IPS DF 4.7 (cell line): ENCODE data around the gene PLEKHG4B.

Experiments
- DNase-seq: peaks from one replicate; pipeline ENCODE4 v3.0.0-alpha.2; 2013; ENCODE audit warnings: low spot score; ENCODE audit errors: extremely low read depth

The PLEKHG4B gene

DNA sequence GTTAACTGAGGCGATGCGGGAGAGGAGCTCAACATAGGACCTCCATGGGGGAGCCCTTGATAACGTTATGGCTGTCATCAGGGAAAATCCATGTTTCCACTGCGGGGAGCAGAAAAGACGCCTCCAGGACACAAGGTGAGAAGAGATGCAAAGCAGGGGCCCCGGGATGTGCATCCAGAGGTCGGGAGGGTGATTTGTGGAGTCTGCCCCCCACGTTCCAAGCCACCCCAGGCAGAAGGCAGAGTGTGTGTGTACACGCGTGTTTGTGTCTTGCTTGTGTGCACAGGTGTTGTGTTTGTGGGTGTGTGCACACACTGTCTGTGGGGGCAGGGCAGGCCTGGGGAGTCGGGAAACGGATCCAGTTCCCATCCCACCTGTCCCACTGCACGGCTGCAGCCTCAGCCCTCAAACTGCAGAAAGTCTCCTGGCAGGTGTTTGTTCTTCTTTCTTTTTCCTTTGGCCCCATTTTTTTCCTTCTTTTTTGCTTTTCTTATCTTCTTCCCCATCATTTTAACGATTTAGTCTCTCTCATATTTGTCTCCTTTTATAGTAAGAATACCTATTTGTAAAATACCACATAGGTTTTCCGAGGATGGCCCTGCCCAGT is 17.4 kb upstream of the PLEKHG4B start:
- no peak for DNase-seq

DNA sequence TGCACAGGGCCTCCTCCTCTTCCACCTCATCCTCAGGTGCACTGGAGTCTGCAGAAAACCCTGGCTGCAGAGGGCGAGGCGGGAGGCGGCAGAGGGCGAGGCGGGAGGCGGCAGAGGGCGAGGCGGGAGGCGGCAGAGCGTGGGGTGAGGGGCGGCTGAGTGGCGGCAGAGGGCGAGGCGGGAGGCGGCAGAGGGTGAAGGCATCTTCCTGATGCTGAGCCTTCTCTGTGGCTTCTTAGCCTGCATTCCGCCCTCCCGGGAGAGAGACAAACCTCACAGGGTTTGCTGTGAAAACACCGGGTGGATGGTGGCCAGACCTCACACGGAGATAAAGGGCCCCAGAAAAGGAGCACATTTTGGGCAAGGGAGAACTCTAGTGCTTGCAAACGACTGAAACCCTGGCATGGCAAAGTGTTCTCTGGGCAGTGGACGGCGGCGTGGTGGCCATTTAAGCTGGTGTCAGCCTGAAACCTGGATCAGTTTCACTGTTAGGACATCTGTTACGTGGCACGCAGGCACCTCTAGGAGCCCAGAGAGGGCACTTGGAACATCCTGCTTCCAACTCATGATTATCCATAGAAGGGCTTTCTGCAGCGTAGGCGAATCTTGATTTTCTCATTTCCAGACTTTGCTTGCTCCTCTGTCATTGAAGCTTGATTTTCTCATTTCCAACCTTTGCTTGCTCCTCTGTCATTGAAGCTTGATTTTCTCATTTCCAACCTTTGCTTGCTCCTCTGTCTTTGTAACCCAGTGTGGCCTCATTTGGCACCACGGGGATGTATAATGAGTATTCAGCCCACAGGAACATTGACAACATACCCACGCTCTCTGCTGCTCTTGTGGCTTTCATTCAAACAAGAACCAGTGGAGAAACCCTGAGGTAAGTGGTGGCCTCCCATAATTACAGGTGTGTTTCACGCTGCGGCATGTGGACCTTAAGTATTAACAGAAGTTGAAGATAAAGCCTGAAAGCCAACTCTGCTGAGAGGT is 16.3 kb upstream of the PLEKHG4B start:
- no peak for DNase-seq

DNA sequence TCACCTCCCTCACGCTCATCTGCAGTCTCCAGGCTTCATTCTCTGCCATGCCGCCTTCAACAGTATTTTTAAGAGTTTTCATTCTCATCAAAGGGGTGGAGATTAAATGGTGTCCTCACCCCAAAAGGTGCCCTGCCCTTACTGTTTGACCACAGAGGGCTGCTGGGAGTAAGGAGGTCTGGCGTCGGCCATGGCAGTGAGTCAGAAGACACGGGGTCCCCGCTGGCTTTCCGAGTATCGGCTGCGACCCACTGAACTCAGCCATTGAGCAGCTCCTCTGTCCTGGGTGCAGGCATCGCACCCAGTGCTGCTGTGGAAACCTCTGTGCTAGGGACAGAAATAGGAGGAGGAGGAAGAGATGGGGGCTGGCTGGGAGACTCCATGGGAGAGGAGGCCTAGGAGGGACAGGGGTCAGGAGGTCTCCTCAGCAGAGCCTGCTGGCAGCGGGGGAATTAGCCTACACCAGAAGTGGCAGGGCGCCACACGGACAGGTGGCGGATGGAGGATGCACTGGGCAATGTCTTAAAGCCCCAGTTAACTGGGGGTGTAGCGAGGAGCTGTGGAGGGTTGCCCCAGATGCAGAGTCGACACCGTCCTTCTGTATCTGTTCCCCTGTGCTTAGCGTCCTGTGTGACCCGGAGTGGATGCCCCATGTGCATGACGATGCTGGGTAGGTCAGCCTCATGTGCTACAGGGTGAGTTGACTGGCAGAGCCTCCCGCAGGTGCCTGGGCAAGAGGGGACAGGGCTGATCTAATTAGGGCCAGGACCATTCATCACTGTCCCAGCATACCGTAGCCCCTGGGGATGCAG is 15.4 kb upstream of the PLEKHG4B start:
- DNase-seq: no peak

DNA sequence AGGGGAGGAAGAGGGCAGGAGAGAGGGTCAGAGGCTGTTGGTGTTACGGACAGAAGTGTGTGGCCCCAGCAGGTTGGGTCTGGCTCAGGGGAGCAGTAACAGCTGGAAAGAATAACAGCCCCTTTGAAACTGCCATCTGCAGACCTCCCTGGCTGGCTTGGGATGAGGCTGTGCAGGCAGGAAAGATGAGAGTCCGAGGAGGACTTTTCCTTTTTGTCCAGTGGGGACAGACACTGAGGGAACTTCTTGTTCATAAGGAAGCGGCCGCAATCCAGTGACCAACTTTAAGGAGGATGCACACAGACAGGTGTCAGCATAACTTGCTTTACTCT is 14.8 kb upstream of the PLEKHG4B start:
- DNase-seq: no peak

DNA sequence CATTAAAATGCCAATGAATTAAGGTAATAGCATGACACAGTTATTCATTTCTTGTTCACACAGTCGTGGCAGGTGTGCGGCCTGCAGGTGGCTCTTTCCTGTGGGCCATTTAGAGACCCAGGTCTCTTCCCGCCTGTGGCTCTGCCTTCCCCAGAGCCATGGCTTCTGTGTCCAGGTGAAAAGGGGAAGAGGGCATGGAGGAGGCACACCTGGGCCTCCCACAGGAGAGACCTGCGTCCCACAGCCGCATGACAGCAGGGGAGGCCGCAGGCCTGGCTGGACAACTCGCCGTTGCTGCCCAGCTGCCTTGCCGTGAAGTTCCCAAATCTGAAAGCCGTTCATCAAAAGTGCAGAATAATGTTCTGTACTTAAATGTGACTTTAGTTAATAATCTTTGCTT is 14.4 kb upstream of the PLEKHG4B start:
- DNase-seq: no peak

DNA sequence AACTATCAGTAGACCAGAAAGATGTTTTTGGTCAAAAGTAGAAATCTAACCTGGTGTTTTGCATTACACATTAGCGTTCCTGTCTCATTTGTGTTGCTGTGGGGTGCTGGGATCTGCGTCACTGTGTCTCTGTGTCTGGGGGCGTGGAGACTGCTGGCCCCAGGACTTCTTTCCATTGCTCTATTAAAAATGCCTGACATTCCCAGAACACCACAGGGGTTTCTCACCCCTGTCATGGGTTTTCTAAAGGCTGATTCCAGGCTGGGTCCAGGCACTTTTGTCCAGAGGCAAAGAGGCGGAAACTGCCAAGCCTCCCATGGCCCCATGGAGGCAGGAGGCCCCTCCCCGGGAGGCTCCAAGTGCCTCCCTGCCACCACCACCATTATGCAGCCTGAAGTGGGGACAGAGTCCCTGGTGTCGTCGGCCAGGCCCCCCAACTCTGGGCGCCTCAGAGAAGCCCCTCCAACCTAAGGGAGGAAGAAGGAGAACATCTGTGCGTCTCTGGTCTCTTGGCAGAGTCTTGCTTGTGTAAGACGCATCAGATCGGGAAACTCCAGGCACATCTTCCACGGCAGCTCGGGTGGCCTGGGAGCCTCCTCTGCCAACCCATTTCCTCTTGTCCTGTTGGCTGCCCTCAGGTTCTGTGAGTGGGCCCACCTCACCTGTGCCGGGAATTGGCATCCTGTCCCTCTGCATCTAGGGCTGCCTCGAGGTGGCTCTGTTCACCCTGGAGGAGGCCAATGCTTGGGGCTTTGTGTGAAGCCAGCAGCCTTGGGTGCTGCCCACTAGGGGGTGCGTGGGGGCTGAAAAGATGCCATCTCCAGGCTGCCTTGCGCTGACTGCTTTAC is 13.8 kb upstream of the PLEKHG4B start:
- DNase-seq: no peak

DNA sequence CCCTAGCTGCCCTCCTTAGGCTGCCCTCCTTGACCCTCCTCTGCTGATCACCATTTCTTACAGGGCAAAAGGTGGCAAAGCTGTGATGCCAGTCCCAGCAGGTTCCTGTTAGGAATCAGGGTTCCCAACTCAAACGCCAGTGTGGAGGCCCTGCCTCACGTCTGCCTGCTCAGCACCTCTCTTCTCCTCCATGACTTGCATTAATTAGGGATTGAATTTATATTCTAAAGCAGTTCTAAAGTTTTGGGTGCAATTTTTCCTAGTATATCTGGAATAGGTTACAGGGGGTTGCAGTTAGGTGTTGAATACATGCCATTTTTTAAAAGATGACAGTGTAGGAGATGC is 13.2 kb upstream of the PLEKHG4B start:
- DNase-seq: no peak

DNA sequence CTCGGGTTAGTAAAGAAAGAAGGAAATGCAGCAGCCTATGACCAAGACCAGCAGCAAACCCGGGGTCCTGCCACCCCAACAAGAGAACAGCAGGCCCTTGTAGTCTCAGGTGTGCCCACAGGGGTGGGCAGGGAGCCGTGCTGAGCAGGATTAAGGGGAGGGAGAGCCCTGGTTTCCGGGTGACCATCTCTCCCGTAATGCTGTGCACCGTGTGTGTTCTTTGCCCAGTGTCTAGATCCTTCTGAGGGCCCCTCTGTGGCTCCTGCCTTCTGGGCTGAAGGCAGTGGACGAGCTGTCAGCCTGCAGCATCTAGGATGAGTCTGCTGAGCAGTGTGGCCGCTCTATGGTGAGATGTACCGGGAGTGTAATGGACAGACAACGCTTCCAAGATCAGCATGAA is 12.7 kb upstream of the PLEKHG4B start:
- no peak for DNase-seq

DNA sequence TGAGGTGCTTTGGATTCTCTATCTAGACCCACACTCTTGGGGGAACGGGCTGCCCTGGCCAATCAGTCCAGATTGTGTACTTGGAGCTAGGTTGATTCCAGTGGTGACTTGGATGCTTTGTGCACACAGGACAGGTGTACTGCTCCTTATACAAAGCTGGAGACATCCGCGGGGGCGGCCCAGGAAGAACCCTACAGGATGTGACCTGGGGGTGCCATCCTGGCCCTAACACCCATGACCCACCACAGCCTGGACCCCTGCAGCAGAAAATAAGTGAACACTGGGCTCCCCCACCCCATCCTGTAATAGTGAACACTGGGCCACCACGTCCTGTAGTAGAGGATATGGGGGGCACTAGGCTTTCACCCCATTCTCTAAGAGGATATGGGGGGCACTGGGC is 12.1 kb upstream of the PLEKHG4B start:
- no peak for DNase-seq

DNA sequence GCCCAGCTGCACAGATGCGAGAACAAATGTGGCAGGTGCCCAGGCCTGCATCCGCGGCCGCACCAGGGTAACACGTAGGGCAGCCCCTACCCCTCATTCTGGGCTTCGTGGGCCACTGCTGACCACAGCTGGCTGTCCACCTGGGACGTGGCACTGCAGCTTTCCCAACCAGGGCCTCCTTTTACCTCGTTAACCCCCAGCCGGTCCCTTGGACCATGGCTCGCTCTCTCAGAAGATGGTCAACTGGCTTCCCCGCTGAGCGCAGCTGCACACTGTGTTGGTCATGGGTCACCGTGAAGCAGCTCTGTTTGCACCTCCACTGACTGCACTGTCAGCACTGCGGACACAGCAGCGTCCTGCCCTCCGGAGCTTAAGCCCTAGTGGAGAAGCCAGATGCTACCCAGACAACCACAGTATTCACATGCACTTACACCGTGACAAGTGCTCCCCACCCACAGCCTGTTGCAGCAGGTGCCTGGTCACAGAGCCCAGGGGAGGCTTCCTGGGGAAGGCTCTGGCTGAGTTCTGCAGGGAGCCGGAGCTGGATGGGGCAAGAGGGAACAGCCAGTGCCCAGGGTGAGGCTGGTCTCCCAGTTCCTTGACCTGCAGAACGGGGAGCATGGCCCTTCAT is 10.5 kb upstream of the PLEKHG4B start:
- DNase-seq: no peak

DNA sequence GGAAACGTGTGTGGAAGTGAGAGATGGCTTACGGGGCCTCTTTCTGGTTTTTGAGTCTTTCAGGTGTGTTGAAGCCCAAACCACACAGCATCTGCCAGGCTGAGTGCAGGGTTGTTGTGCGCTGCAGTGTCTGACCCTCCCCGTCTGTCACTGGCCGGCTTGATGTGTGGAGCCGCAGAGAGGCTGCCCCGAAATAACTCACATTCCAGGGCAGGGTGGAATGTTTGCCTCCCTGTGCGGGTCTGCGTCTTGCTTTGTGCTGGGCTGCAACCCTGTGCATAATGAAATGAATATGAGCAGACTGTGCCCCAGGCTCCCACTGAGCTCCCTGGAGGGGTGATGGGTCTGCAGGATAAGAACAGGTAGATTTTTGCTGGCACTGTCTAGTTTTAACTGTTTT is 9.9 kb upstream of the PLEKHG4B start:
- DNase-seq: peak; percentile 60

DNA sequence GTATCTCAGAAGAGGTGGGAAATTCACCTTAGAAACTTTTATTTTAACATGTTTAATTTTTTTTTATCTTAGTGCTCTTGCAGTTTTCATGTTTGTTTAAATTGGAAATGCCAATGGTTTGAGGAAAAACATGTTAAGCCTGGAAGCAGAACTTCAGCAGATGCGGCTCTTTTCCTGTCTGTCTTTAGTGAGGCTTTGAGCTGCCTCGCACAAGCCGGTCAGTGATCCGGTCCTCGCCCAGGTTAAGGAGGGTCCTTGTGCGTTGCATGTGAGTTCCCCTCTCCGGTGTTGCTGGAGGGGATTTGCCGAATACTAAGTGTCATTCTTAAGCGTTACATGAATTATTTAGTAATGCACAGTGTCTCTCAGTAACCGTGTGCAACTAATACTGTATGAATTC is 9.4 kb upstream of the PLEKHG4B start:
- DNase-seq: no peak

DNA sequence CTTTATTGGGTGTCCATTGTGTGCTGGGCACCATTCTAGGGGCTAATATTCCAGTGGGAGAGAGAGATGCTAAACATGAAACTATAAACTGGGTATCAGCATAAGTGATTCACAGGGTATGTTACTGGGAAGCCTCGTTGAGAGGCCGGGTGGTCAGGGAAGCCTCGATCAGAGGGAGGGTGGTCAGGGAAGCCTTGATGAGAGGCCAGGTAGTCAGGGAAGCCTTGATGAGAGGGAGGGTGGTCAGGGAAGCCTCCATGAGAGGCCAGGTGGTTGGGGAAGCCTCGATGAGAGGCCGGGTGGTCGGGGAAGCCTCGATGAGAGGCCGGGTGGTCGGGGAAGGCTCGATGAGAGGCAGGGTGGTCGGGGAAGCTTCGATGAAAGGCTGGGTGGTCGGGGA is 8.9 kb upstream of the PLEKHG4B start:
- no peak for DNase-seq

DNA sequence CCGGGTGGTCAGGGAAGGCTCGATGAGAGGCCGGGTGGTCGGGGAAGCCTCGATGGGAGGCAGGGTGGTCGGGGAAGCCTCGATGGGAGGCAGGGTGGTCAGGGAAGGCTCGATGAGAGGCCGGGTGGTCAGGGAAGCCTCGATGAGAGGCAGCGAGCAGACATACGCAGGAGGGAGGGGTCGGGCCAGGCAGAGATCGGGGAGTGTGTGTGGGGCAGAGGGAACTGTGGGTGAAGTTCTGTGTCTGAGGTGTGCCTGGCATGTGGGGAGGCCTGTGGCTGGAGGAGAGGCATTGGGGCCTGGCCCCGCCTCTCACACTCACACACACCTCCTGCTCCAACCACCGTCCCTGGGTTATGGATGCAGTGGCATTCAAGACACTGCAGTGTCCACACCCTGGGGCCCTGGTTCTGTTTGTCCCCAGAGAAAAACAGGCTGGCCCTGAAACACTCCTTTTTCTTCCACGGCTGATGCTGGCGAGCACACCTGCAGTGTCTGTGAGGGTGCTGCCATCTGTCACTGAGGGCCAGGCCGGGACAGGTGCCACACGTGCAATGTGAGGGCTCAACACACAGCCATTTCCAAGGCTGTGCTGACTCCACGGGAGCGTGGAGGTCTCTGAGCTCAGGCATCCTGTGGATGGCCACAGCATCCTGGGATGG is 6.5 kb upstream of the PLEKHG4B start:
- DNase-seq: no peak

DNA sequence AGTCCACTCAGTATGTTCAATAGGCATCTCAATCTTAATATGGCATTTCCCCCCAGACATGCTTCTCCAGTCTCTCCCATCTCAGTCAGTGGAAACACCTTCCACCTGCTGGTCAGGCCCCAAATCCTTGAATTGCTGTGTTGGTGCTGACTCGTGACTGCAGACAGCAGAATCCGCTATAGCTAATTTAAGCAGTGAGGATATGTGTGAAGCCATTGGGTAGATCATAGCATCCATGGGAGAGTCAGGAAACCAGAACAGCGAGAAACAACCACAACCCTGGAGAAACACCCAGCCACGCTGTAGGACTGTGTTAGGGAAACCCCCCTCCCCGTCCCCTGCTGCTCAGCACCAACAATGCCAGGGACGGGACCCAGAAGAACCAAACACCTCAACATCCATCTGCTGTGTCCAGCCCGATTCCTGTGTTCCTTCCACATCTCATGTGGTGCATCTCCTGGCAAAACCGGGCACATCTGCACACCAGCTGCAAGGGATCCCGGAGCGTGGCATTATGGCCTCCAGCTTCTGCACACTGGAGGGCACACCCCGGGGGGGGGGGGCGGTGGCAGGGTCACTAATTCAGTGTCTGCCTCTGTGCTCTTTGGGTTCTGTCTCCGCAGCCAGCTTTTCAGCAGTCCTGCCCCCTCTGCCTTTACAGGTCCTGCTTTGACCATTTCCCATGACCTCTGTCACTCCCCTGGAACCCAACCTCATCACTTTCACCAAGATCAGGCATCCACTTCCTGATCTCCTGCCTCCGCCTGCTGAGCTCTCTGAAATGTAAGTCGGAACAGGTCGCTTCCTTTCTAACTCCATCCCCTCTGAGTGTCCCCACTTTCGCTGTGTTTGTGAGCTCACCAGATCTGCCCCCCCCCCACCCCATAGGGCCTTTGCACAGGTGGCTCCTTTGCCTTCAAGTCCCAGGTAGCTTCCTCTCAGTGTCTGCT is 2.4 kb upstream of the PLEKHG4B start:
- DNase-seq: no peak

DNA sequence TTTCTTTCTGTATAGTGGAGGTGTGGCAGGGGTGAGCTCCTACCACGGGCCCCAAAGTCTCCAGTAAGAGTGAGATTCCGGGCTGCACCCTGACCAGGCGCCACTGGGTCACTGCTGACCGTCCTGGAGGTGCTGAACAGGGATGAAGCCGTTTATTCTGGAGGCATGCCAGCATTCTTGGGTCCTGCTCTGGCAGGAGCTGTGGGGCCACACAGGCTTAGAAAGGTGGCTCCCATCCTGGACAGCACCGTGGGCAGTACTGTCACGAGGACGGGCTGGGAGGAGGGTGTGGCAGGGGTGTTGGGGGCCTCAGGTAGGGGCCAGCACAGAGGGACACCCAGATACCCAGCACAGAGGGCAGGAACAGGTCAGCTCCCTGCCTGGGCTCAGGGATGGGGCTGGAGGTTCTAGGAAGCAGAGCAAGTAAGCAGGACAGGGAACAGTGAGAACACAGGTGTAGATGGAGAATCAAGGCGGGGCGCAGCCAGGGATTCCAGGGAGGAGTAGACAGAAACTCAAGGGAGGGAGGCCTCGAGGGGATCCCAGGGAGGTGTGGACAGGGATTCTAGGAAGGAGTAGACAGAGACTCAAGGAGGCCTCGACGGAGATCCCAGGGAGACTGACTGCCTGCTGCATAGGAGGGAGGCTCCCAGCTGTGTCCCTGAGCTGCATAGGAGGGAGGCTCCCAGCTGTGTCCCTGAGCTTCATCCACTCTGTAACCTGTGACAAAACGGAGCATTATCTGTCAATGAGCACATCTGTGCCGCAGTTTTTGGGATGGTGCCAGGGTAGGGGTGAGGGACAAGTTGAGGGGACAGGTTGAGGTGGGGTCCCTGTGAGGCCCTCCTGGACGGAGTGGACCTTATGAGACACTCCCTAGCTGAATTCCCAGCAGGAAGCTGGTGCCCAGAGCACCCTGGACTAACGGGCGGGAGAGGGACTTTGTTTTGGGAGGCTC is 1.1 kb upstream of the PLEKHG4B start:
- DNase-seq: no peak

DNA sequence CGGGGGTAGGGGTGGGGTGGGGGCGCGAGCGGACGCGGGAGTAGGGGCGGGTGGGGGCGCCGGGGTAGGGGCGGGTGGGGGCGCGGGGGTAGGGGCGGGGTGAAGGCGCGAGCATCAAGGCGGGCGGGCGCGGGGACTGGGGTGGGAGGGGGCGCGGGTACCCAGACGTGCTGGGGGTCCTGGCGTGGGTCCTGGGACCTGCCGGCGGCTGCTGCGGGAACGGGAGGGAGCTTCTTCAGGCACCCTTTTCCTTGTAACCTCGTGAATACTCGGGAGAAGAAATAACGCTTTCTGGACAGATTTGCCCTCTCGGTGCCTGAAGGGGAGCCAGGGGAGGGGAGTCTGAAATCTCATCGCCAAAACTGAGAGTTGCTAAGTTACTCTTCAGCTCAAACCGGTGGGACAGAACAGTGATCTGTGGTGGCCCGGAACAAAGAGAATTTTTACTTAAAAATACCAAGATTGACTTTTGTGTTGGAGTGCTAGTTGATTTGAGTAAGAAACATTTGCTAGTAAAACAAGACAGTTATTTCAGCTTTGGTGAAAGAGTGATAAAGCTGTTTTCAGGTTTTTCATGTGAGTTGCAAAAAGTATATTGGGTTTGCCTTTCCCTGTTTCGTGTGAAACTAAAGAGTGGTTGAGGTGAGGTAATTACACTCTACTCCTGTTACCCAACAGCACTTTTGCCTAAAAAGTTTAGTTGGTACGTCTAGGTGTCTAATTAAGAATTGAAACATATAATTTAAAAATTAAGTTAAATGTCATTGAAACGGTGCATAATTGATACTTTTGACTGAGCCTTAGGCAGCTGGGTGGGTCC is 643 bp downstream of the PLEKHG4B start:
- no peak for DNase-seq
